K562 (cell line): ENCODE results near the gene SPOCD1. TPM values are rescaled to one million over a fixed set of nuclear protein-coding genes. Genes with fewer than 3 reads are reported as not detected.

ENCODE experiments used
- ATAC-seq: fragments of 200-7000 bp; cut with Tn5 transposase; 3 replicates; pipeline ENCODE4 v1.9.1; 2020; ENCODE audit warnings: moderate library complexity
- BruUV-seq: library from RNA; stranded (reverse); fragments of 400-500 nt; replicated peaks from 2 replicates; lab custom pipeline; 2021; lab: Mats Ljungman, UMichigan
- CTCF ChIA-PET: fragments of 300-600 bp; formaldehyde crosslinking; extraction: SDS; loops from one replicate; lab custom pipeline; 2021; ENCODE audit warnings: low intra/inter-chr PET ratio; lab: Yijun Ruan, JAX
- POLR2A ChIA-PET: fragments of 300-600, 350-650 bp; sonication (Branson Sonifier 250); formaldehyde crosslinking; extraction: SDS; loops from one replicate; lab custom pipeline; 2021; ENCODE audit warnings: antibody characterized with exemption, inconsistent platforms; lab: Yijun Ruan, JAX
- DNase-seq, 4 experiments: peaks; one replicate each; pipeline versions ENCODE4 v3.0.0 to v3.0.0-alpha.2; 2011 to 2018; ENCODE audit warnings: low spot score in 3 of 4, mixed read lengths in 3 of 4; ENCODE audit errors: extremely low read depth in 1 of 4
- FAIRE-seq: peaks from 2 replicates; lab custom pipeline; 2011; peaks lifted over from hg19 to GRCh38; lab: Jason Lieb, UNC
- H2AFZ ChIP-seq: 2 replicates; pipeline ENCODE4 v1.6.0; 2011; ENCODE audit warnings: low read depth, low read length, control low read depth, inconsistent platforms
- H3K27ac ChIP-seq: fragments of 200-600 bp; 3 replicates; pipeline ENCODE4 v1.8.0; 2011; ENCODE audit warnings: low read depth, mild to moderate bottlenecking, control low read depth, inconsistent platforms, low read length, moderate library complexity, mixed read lengths; ENCODE audit errors: extremely low read depth
- H3K27me3 ChIP-seq, 2 experiments: fragments of 300-600 bp in 1 of 2; 2 replicates in 1 of 2; 3 replicates in 1 of 2; pipeline versions ENCODE4 v1.6.0 to v1.8.0; 2011; ENCODE audit warnings: inconsistent platforms in 2 of 2, low read length in 2 of 2, mild to moderate bottlenecking in 1 of 2, mixed read lengths in 1 of 2, moderate library complexity in 1 of 2; ENCODE audit not compliant: control insufficient read depth in 2 of 2, insufficient read depth in 2 of 2
- H3K36me3 ChIP-seq: fragments of 300-600 bp; 3 replicates; pipeline ENCODE4 v1.8.0; 2011; ENCODE audit warnings: mild to moderate bottlenecking, low read length, inconsistent platforms; ENCODE audit not compliant: control insufficient read depth, insufficient read depth
- H3K4me1 ChIP-seq, 2 experiments: fragments of 200-600 bp in 1 of 2; replicated peaks in 1 of 2; 2 replicates in 1 of 2; 3 replicates in 1 of 2; pipeline versions ENCODE4 v1.5.1 to v1.8.0; 2011; ENCODE audit warnings: inconsistent platforms in 2 of 2, low read length in 2 of 2, mild to moderate bottlenecking in 1 of 2, mixed read lengths in 1 of 2, moderate library complexity in 1 of 2; ENCODE audit not compliant: control insufficient read depth in 2 of 2, insufficient read depth in 2 of 2
- H3K4me2 ChIP-seq: 2 replicates; pipeline ENCODE4 v1.6.1; 2011; ENCODE audit warnings: low read length, control low read depth, inconsistent platforms, mixed read lengths; ENCODE audit not compliant: insufficient read depth
- H3K4me3 ChIP-seq: fragments of 200-600 bp; sonication (generic), shearing (Covaris generic); 2 replicates; pipeline ENCODE4 v1.5.1; 2016; ENCODE audit warnings: control low read depth, inconsistent platforms
- H3K79me2 ChIP-seq: fragments of 200-600 bp; 3 replicates; pipeline ENCODE4 v1.8.0; 2011; ENCODE audit warnings: low read length, inconsistent platforms; ENCODE audit not compliant: control insufficient read depth, insufficient read depth
- H3K9ac ChIP-seq, 2 experiments: 2 replicates each; pipeline versions ENCODE4 v1.6.0 to v1.6.1; 2011; ENCODE audit warnings: low read depth in 2 of 2, low read length in 2 of 2, control low read depth in 1 of 2, inconsistent platforms in 1 of 2, mild to moderate bottlenecking in 1 of 2, mixed read lengths in 1 of 2; ENCODE audit not compliant: insufficient read depth in 1 of 2
- H3K9me1 ChIP-seq: one replicate; pipeline ENCODE4 v1.6.0; 2011; ENCODE audit warnings: inconsistent platforms, mild to moderate bottlenecking, low read length, moderate library complexity; ENCODE audit not compliant: control insufficient read depth, insufficient read depth
- H3K9me3 ChIP-seq: replicated peaks from 2 replicates; pipeline ENCODE4 v1.5.1; 2011; ENCODE audit warnings: low read depth, low read length, inconsistent platforms; ENCODE audit not compliant: control insufficient read depth, insufficient read depth
- H4K20me1 ChIP-seq: replicated peaks from 2 replicates; pipeline ENCODE4 v1.6.1; 2011; ENCODE audit warnings: low read length, inconsistent platforms, mixed read lengths; ENCODE audit not compliant: control insufficient read depth, insufficient read depth
- BCL6 ChIP-seq: fragments of 250-450 bp; sonication (Bioruptor Pico); IDR thresholded peaks from 2 replicates; pipeline ENCODE4 v1.4.0; 2020
- CEBPB ChIP-seq: fragments of 450-650 bp; IDR thresholded peaks from 2 replicates; pipeline ENCODE4 v1.6.1; 2016; ENCODE audit warnings: missing genetic modification characterization, missing compliant biosample characterization
- MTF1 ChIP-seq: fragments of 250-450 bp; sonication (Bioruptor Pico); IDR thresholded peaks from 2 replicates; pipeline ENCODE4 v1.9.0; 2021; ENCODE audit warnings: moderate library complexity, mild to moderate bottlenecking, inconsistent platforms, borderline replicate concordance
- RBM34 ChIP-seq: fragments of 200-400 bp; formaldehyde crosslinking; IDR thresholded peaks from 2 replicates; pipeline ENCODE4 v1.6.1; 2018; ENCODE audit warnings: low read length, borderline replicate concordance; ENCODE audit not compliant: insufficient read depth
- SIRT6 ChIP-seq: IDR thresholded peaks from one replicate; pipeline ENCODE4 v1.6.1; 2012; ENCODE audit warnings: low read depth, mild to moderate bottlenecking, control low read depth, inconsistent platforms, low read length, moderate library complexity
- TAF15 ChIP-seq: fragments of 200-400 bp; formaldehyde crosslinking; IDR thresholded peaks from 2 replicates; pipeline ENCODE4 v1.6.1; 2017; ENCODE audit warnings: mild to moderate bottlenecking, low read depth, low read length, moderate library complexity
- ZNF217 ChIP-seq: sonication (generic); formaldehyde crosslinking; IDR thresholded peaks from 2 replicates; pipeline ENCODE4 v1.8.0; 2022; ENCODE audit warnings: mild to moderate bottlenecking, missing genetic modification reagents
- WGBS: fragments of 100-300 bp; shearing (Covaris generic); methylation state at CpG from one replicate; pipeline ENCODE4 v1.1.6; 2016; ENCODE audit warnings: low coverage, mixed read lengths; ENCODE audit not compliant: insufficient coverage; ENCODE audit errors: missing lambda C conversion rate; 5-methylcytosine and 5-hydroxymethylcytosine counted together
- in situ Hi-C: fragments of 300-500 bp; cut with MboI; formaldehyde crosslinking; loops from 4 replicates; pipeline ENCODE4 v1.15.0; 2018; ENCODE audit warnings: inconsistent platforms, mixed read lengths
- intact Hi-C: fragments of 100-400 bp; cut with micrococcal nuclease; formaldehyde crosslinking; loops from 2 replicates; pipeline ENCODE4 v1.14.2; 2022
- polyA plus RNA-seq, 8 experiments: library from polyadenylated mRNA; depleted of rRNA in 4 of 8; stranded (reverse) in 5 of 8; unstranded in 3 of 8; fragments of >200 nt; fragmentation: Nextera tagmentation in 2 of 8; fragmentation: Illumina TruSeq in 1 of 8; extraction: Ambion mirVana in 2 of 8; extraction: Trizol in 1 of 8; gene quantifications; 2 replicates each; pipeline versions ENCODE4 v1.2.1 to v1.2.3, GENCODE V29; 2011 to 2014; ENCODE audit warnings: inconsistent platforms in 1 of 8, missing spikeins in 1 of 8
- total RNA-seq, 7 experiments: library from RNA; depleted of rRNA in 6 of 7; stranded (reverse); fragments of >200 nt in 6 of 7; fragmentation: Illumina TruSeq in 2 of 7; extraction: Trizol in 2 of 7; gene quantifications; 2 replicates each; pipeline versions ENCODE4 v1.2.1 to v1.2.3, GENCODE V29; 2011 to 2021; ENCODE audit warnings: low replicate concordance in 1 of 7
- TF ChIP-seq, protein P1 (sequence below): fragments of 450-650 bp; IDR thresholded peaks from 2 replicates; pipeline ENCODE4 v1.6.1; 2016; ENCODE audit warnings: missing biosample characterization, missing genetic modification characterization
- TF ChIP-seq, protein P2 (sequence below): sonication (generic); formaldehyde crosslinking; IDR thresholded peaks from 2 replicates; pipeline ENCODE4 v1.8.1; 2022; ENCODE audit warnings: missing genetic modification reagents
- TF ChIP-seq, protein P3 (sequence below): fragments of 450-650 bp; IDR thresholded peaks from 2 replicates; pipeline ENCODE4 v1.6.1; 2014; ENCODE audit warnings: low read depth, mild to moderate bottlenecking, moderate library complexity, borderline replicate concordance

The SPOCD1 gene
- total and polyA plus RNA-seq, 9 of the 15 experiments (the other 6 are each of a cell fraction or from before 2014, with no cell fraction given) = 0.03 to 0.71 (median 0.26) TPM; not detected in 1

DNA sequence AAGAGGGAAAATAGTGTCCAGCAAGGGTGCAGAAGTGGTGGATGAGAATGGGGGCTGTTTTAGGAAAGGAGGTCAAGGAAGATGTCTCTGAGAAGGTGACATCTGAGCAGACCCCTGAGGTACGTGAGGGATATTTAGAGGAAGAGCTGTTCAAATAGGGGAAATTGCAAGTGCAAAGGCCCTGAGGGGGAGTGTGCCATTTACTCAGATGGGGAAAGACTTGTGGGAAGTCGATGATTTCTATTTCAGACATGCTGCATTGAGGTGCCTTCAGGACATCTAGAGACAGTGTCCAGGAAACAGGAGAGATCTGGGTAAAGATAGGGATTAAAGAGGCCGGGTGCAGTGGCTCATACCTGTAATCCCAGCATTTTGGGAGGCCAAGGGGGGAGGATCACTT is 41.3 kb downstream of the SPOCD1 start:
- ChIA-PET CTCF (no interaction called here), POLR2A (interaction anchor here (1.0 kb wide), 1 partner anchor 19 kb away, joined by 3 read pairs; no protein-coding TSS in a partner anchor)
- H2AFZ ChIP-seq = no peak overlapping the region
- peaks cover 14% of the 10 kb centered on the region for H4K20me1 ChIP-seq
- ATAC-seq = no peak
- no peak for FAIRE-seq
- H3K4me2 ChIP-seq = no peak overlapping the region
- H3K4me1 ChIP-seq = peaks cover 11 to 27% of the 10 kb centered on the region in 2 experiments
- H3K36me3 ChIP-seq = no peaks in the 10 kb centered on the region
- in situ Hi-C loops (no loop called here), intact Hi-C loops (no loop called here)
- no TSS peak for BruUV-seq
- H3K4me3 ChIP-seq = no peak overlapping the region
- DNase-seq = no peak
- no peak overlapping the region for H3K9ac ChIP-seq
- peaks cover 13 to 49% of the 10 kb centered on the region in 2 experiments; a peak in 4 of 5 replicates for H3K27me3 ChIP-seq
- no peaks in the 10 kb centered on the region for H3K79me2 ChIP-seq
- 3% methylated on average over 3 of the region's 3 CpGs for WGBS
- no peak overlapping the region for H3K27ac ChIP-seq
- H3K9me1 ChIP-seq = no peaks in the 10 kb centered on the region
- no peaks in the 10 kb centered on the region for H3K9me3 ChIP-seq
- TF ChIP-seq ZNF217 (CRISPR knock-in tag) (no peak), TAF15 (no peak), BCL6 (no peak), CEBPB (tag) (no peak)

DNA sequence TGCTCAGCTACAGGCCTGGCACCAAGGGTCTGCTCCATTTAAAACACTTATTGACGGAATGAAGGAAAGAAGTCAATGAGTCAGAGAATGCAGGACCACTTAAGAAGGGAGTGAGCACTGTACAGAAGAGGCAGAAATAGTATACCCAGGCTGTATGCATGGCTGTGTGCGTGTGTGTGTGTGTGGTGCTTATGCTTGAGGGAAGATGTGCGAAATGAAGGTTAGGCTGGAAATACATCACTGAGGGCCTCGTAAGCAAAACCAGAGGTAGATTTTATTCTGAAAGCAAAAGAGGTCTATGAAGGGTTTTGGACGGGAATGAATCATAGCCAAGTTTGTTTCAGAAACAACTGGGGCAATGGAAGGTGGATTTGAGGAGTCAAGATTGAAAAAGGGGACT is 42.0 kb downstream of the SPOCD1 start:
- intact Hi-C loops = no loop called here
- DNase-seq = no peak
- Histone ChIP-seq H3K9me3 (no peaks in the 10 kb centered on the region), H3K79me2 (no peaks in the 10 kb centered on the region), H4K20me1 (peaks cover 19% of the 10 kb centered on the region), H3K27me3 (peaks cover 13 to 49% of the 10 kb centered on the region in 2 experiments; a peak in 4 of 5 replicates), H3K9ac (no peak overlapping the region), H3K4me2 (no peak overlapping the region), H3K4me1 (peaks cover 17 to 32% of the 10 kb centered on the region in 2 experiments), H3K4me3 (no peak overlapping the region), H3K27ac (no peak overlapping the region), H3K36me3 (no peaks in the 10 kb centered on the region), H2AFZ (no peak overlapping the region), H3K9me1 (no peaks in the 10 kb centered on the region)
- POLR2A ChIA-PET = interaction anchor here (1.0 kb wide), 1 partner anchor 18 kb away, joined by 3 read pairs; no protein-coding TSS in a partner anchor
- CTCF ChIA-PET = no interaction called here
- 3% methylated on average over 5 of the region's 5 CpGs for WGBS
- no TSS peak for BruUV-seq
- in situ Hi-C loops = no loop called here
- FAIRE-seq = no peak
- ATAC-seq = no peak
- no peak for TF ChIP-seq SIRT6
- TF ChIP-seq RBM34 = no peak
- TF ChIP-seq MTF1 (CRISPR knock-in tag) = no peak
- TF ChIP-seq, protein P1, sequence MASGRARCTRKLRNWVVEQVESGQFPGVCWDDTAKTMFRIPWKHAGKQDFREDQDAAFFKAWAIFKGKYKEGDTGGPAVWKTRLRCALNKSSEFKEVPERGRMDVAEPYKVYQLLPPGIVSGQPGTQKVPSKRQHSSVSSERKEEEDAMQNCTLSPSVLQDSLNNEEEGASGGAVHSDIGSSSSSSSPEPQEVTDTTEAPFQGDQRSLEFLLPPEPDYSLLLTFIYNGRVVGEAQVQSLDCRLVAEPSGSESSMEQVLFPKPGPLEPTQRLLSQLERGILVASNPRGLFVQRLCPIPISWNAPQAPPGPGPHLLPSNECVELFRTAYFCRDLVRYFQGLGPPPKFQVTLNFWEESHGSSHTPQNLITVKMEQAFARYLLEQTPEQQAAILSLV = no peak
- TF ChIP-seq, protein P2, sequence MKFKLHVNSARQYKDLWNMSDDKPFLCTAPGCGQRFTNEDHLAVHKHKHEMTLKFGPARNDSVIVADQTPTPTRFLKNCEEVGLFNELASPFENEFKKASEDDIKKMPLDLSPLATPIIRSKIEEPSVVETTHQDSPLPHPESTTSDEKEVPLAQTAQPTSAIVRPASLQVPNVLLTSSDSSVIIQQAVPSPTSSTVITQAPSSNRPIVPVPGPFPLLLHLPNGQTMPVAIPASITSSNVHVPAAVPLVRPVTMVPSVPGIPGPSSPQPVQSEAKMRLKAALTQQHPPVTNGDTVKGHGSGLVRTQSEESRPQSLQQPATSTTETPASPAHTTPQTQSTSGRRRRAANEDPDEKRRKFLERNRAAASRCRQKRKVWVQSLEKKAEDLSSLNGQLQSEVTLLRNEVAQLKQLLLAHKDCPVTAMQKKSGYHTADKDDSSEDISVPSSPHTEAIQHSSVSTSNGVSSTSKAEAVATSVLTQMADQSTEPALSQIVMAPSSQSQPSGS (CRISPR knock-in tag) = no peak
- TF ChIP-seq, protein P3, sequence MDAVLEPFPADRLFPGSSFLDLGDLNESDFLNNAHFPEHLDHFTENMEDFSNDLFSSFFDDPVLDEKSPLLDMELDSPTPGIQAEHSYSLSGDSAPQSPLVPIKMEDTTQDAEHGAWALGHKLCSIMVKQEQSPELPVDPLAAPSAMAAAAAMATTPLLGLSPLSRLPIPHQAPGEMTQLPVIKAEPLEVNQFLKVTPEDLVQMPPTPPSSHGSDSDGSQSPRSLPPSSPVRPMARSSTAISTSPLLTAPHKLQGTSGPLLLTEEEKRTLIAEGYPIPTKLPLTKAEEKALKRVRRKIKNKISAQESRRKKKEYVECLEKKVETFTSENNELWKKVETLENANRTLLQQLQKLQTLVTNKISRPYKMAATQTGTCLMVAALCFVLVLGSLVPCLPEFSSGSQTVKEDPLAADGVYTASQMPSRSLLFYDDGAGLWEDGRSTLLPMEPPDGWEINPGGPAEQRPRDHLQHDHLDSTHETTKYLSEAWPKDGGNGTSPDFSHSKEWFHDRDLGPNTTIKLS = no peak
